Stimulated activated naive B cell treated with anti-CD40 and anti-IgM and Interleukin-4, amounts not matched to agents 10 μg/mL and 1 μg/mL and 100 μg/mL, for 72 hours (primary cell): ENCODE data around the gene OTUB2.

Experiments
- ATAC-seq, 2 donors: fragments of 150-1000 bp; cut with Tn5 transposase; replicated peaks; 2 replicates each; pipeline ENCODE4 v1.10.0; 2021; ENCODE audit warnings: moderate library complexity in 1 of 2
- DNase-seq: peaks from one replicate; pipeline ENCODE4 v3.0.0; 2021
- H3K27ac Mint-ChIP-seq: one replicate; pipeline ENCODE4 v1.8.0; 2022; ENCODE audit warnings: mild to moderate bottlenecking, mixed read lengths
- H3K27me3 Mint-ChIP-seq, 2 donors: one replicate each; pipeline ENCODE4 v1.8.0; 2022; ENCODE audit warnings: mixed read lengths in 2 of 2
- H3K36me3 Mint-ChIP-seq, 2 donors: one replicate each; pipeline ENCODE4 v1.8.0; 2022; ENCODE audit warnings: mixed read lengths in 2 of 2, mild to moderate bottlenecking in 1 of 2
- H3K4me1 Mint-ChIP-seq, 2 donors: one replicate each; pipeline ENCODE4 v1.8.0; 2022; ENCODE audit warnings: mixed read lengths in 2 of 2, mild to moderate bottlenecking in 1 of 2
- H3K4me3 Mint-ChIP-seq, 2 donors: one replicate each; pipeline ENCODE4 v1.8.0; 2022; ENCODE audit warnings: mild to moderate bottlenecking in 2 of 2, mixed read lengths in 2 of 2, moderate library complexity in 1 of 2
- H3K9me3 Mint-ChIP-seq, 2 donors: one replicate each; pipeline ENCODE4 v1.8.0; 2022; ENCODE audit warnings: mixed read lengths in 2 of 2, mild to moderate bottlenecking in 1 of 2

Gene OTUB2

DNA sequence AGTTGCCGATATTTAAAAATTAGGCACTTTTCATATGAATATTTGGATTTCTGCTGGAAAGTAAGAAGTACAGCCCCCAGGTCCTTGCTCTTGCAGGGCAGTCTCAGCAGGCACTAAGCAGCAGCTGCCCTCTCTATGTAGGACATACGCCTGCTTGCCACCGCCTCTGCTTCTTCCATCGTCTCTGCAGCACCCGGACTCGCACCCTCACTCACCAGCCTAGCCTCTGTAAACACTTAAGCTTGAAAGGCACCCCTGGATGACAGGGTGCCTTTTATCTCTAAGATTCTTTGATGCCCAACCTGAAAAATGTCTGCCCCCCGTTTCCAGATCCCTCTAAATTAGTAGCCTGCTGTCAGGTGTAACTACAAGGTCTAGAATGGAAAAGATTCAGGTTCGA, 19.0 kb downstream of the OTUB2 start:
- no peak overlapping the region for H3K4me3 Mint-ChIP-seq
- H3K27ac Mint-ChIP-seq: peak overlapping the region; percentile 15
- H3K27me3 Mint-ChIP-seq: no peaks in the 10 kb centered on the region
- peaks cover 31 to 32% of the 10 kb centered on the region in 2 donors for H3K36me3 Mint-ChIP-seq
- ATAC-seq: no peak
- no peaks in the 10 kb centered on the region for H3K4me1 Mint-ChIP-seq
- no peak for DNase-seq
- H3K9me3 Mint-ChIP-seq: no peaks in the 10 kb centered on the region

DNA sequence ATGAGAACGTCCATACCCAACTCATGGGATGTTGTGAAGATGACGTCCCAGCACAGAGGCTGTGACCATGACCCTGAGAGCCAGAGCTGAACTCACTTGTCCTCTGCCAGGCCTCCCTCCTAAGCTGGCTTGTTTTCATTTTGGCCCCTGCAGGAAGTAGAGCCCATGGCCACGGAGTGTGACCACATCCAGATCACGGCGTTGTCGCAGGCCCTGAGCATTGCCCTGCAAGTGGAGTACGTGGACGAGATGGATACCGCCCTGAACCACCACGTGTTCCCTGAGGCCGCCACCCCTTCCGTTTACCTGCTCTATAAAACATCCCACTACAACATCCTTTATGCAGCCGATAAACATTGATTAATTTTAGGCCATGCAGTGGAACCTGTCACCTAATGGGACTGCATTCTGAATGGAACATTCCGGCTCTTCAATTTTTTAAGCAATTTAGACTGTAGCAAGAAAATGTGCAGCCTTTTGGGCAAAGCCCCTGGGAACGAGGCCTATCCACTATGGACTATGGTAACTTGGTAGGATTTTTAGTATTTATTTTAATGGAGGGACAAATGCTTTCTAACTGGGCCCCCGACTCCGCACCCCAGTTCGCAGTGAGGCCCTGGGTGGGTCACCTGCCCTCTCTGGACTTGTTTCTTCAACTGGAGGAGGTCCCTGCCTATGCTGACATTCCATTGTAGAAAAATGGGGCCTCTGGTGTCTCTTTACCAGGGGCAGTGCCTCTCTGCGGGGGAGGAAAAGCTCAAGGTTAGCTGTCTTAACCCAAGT, 19.6 kb downstream of the OTUB2 start:
- DNase-seq (no peak), ATAC-seq (no peak)
- Mint-ChIP-seq H3K9me3 (no peaks in the 10 kb centered on the region), H3K27ac (peak overlapping the region; percentile 81), H3K4me3 (no peak overlapping the region), H3K27me3 (no peaks in the 10 kb centered on the region), H3K36me3 (peaks cover 35 to 38% of the 10 kb centered on the region in 2 donors), H3K4me1 (no peaks in the 10 kb centered on the region)

DNA sequence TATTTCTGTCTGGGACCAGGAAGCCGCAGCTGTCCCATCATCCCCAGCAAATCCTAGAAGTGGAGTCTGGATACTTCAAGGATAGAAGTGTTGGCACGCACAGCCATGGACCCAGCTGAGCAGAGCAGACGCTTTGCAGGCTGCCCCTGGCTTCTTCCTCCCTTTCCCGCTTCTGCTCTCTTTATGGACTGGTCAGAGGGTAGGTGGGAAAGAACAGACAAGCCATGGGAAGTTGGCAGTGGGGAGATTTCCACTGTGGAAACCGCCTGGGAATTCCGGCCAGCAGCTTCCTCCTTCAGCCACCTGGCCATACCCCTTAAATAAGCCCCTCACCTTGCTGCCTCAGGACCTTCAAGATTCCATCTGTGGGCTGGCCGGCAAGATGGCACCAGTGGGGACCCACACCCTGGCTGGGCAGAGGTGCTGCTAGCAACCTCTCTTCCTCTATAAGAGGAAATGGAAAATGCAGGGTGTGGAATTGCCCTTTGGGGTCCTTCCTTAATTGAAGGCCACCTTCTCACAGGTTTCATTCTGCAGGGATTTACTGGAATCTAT, 20.6 kb downstream of the OTUB2 start:
- DNase-seq (no peak), ATAC-seq (no peak)
- Mint-ChIP-seq H3K27me3 (no peaks in the 10 kb centered on the region), H3K27ac (no peak overlapping the region), H3K36me3 (peaks cover 44 to 49% of the 10 kb centered on the region in 2 donors), H3K4me1 (no peaks in the 10 kb centered on the region), H3K9me3 (no peaks in the 10 kb centered on the region), H3K4me3 (no peak overlapping the region)

DNA sequence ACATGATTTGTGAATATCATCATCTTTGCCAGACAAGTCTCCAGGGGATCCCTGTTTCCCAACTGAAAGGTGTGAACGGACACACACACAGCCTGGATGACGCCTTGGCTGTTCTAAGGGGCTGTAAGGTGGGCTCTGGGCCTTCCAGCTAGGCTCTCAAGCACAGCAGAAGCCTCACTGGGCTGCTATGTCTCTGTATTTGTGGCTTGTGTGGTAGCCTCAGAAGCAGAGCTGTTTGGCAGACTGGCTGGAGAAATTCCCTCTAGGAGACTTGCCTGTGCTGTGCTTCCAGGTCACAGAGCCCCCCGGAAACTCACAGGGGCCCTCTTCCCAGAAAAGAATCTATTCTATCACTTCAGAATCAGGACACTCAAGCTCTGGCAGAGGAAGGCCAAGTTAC, 21.4 kb downstream of the OTUB2 start:
- DNase-seq: no peak
- ATAC-seq: no peak
- no peaks in the 10 kb centered on the region for H3K27me3 Mint-ChIP-seq
- no peak overlapping the region for H3K4me3 Mint-ChIP-seq
- peak overlapping the region; percentile 51 for H3K27ac Mint-ChIP-seq
- H3K4me1 Mint-ChIP-seq: no peaks in the 10 kb centered on the region
- peaks cover 49 to 57% of the 10 kb centered on the region in 2 donors for H3K36me3 Mint-ChIP-seq
- H3K9me3 Mint-ChIP-seq: no peaks in the 10 kb centered on the region

DNA sequence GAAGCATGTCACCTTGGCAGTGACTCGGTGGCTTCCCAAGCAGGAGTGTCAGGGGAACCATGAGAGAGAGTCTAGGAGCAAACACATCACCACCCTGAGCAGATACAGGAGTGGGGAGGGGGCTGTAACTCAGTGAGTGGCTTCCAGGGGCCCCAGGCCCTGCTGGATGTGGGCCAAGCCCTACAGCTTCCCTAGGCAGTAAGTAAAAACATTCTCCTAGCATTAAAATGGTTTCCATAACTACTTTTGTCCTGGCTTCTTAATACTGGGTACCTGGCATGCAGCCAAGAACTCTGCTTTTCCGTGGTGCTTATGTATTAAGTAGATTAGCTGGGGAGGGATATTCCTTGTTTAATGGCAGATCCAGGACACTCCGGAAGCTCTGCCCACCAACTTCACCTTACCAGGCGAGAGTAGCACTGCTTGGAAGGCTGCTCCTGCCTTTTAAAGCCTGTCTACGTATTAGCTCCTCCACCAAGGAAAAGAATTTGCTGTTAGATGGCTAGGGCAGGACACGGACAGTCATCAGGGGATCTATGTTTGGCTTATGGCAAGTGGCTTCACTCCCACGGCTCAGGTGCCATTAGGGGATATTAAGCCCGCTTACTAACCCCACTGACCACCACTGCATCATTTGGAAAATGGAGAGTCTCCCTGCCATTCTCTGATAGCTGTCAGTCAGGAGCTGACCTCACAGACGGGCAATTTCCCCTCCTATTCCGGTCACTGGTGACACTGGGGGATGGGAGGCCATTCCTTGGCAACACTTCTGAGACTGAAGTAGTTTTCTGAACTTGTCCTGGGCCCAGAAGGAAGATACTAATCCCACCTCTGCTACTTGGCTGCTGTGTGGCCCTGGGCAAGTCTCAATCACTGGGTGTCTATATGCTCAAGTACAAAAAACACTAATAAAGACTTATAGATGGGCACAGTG, 22.8 kb downstream of the OTUB2 start:
- ATAC-seq (no peak), DNase-seq (no peak)
- Mint-ChIP-seq H3K9me3 (no peaks in the 10 kb centered on the region), H3K36me3 (peaks cover 49 to 61% of the 10 kb centered on the region in 2 donors), H3K27ac (peak overlapping the region; percentile 31), H3K4me3 (no peak overlapping the region), H3K27me3 (no peaks in the 10 kb centered on the region), H3K4me1 (no peaks in the 10 kb centered on the region)

DNA sequence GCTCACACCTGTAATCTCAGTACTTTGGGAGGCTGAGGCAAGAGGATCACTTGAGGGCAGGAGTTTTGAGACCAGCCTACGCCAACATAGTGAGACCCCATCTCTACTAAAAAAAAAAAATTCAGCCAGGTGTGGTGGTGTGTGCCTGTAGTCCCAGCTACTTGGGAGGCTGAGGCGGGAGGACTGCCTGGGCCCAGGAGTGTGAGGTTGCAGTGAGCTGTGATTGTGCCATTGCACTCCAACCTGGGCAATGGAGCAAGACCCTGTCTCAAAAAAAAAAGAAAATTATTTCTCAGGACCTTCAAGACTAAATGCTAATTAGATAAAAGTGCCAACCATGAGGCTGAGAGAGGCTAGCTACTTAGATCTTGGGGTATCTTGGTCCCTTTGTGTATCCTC, 23.5 kb downstream of the OTUB2 start:
- no peak overlapping the region for H3K27ac Mint-ChIP-seq

DNA sequence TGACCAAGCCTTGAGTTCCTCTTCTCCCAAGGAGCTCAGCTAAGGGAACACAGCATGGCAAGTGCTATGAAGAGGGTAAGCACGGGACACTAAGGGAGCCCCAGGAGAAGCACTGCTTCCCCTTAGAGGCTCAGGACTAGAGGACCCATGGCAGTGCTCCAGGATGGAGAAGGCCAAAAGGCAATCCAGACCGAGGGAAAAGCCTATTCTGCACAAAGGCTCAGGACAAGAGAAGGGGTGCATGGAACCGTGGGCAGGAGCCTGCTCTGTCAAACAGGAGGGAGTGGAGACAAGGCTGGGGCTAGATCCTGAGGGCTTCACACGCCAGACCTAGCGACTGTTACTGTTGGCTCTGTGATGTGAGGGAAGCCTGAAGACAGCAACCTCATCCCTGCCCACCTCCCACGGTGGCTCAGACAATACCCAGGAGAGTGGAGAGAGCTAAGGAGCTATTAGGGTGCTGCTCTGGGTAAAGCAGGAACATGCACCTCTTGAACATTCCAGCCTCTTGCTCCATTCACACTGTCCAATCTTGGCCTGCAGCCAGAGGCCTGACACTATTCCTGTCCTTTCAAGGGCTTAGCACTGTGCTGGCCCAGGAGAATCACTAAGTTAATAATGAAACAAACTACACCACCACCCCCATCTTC, 24.2 kb downstream of the OTUB2 start:
- DNase-seq (no peak), ATAC-seq (no peak)
- Mint-ChIP-seq H3K9me3 (no peaks in the 10 kb centered on the region), H3K27ac (no peak overlapping the region), H3K27me3 (no peaks in the 10 kb centered on the region), H3K4me1 (no peaks in the 10 kb centered on the region), H3K4me3 (no peak overlapping the region), H3K36me3 (peaks cover 49 to 67% of the 10 kb centered on the region in 2 donors)

More for the DNA sequence above, 23.5 kb downstream of the OTUB2 start:
- no peaks in the 10 kb centered on the region for H3K27me3 Mint-ChIP-seq
- peaks cover 52 to 66% of the 10 kb centered on the region in 2 donors for H3K36me3 Mint-ChIP-seq
- no peaks in the 10 kb centered on the region for H3K4me1 Mint-ChIP-seq
- no peak for ATAC-seq
- no peak overlapping the region for H3K4me3 Mint-ChIP-seq
- DNase-seq: no peak
- no peaks in the 10 kb centered on the region for H3K9me3 Mint-ChIP-seq

DNA sequence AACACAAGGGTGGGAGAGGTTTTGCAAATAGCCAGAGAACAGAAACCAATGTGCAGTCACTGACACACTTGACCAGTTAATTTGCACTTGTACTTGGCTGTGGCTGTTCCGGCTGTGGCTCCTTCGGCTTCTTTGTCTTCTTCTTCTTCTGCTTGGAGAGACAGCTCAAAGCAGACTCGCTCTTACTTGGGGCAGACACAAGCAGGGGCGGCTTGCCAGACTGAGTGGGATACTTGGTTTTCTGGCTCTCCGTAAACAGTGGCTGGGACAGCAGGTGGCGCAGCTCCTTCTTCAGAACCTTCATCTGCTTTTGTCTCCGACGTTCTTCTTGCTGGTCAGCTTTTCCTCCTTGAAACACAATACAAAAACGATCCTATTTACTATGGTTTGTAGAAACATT, 25.0 kb downstream of the OTUB2 start:
- H3K27me3 Mint-ChIP-seq: no peaks in the 10 kb centered on the region
- no peaks in the 10 kb centered on the region for H3K4me1 Mint-ChIP-seq
- no peaks in the 10 kb centered on the region for H3K9me3 Mint-ChIP-seq
- peaks cover 46 to 71% of the 10 kb centered on the region in 2 donors for H3K36me3 Mint-ChIP-seq
- DNase-seq (no peak), ATAC-seq (no peak)
- H3K27ac Mint-ChIP-seq: peak overlapping the region; percentile 65
- no peak overlapping the region for H3K4me3 Mint-ChIP-seq

DNA sequence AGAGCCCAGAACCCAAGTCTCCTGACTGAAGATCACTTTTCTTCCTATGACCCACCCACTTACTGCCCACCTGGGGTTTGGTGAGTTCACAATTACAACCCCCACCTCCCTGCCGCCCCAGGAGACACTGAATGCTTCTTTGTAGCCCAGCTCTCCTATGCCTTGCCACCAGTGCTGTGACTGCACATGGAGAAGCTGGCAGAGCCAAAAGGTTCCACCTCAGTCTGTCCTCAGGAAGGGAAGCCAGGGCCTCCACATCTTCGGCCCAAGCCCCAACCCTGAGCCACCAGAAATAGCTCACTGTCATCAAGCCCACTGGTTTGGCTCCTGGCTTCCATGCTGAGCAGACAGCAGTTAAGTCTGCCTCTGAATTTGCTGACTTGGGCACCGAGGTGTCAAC, 25.6 kb downstream of the OTUB2 start:
- H3K27ac Mint-ChIP-seq: no peak overlapping the region
- H3K9me3 Mint-ChIP-seq: no peaks in the 10 kb centered on the region
- DNase-seq (no peak), ATAC-seq (no peak)
- H3K36me3 Mint-ChIP-seq: peaks cover 47 to 77% of the 10 kb centered on the region in 2 donors
- peaks cover 4 to 5% of the 10 kb centered on the region in 2 donors for H3K4me1 Mint-ChIP-seq
- no peaks in the 10 kb centered on the region for H3K27me3 Mint-ChIP-seq
- no peak overlapping the region for H3K4me3 Mint-ChIP-seq

DNA sequence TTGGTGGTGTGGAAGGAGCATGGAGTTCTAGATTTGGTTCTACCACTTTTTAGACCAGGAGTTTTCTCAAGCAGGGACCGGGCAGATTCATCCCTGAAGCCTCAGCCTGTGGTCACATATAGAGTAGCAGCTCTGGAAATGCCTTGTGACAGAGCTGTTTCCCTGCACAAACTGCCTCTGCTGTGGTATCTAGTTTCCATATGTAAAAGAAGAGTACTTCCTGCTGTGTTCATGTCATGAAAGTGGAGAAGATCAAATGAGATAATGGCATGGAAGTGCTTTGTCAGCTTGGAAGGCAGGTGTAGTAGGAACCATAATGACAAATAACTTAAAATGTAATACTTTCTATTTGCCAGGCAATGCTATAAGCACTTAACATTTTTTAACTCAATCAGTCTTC, 26.1 kb downstream of the OTUB2 start:
- H3K9me3 Mint-ChIP-seq: no peaks in the 10 kb centered on the region
- ATAC-seq: no peak
- peaks cover 49 to 79% of the 10 kb centered on the region in 2 donors for H3K36me3 Mint-ChIP-seq
- H3K4me3 Mint-ChIP-seq: no peak overlapping the region
- DNase-seq: no peak
- H3K27me3 Mint-ChIP-seq: no peaks in the 10 kb centered on the region
- H3K4me1 Mint-ChIP-seq: peaks cover 6 to 9% of the 10 kb centered on the region in 2 donors
- no peak overlapping the region for H3K27ac Mint-ChIP-seq

DNA sequence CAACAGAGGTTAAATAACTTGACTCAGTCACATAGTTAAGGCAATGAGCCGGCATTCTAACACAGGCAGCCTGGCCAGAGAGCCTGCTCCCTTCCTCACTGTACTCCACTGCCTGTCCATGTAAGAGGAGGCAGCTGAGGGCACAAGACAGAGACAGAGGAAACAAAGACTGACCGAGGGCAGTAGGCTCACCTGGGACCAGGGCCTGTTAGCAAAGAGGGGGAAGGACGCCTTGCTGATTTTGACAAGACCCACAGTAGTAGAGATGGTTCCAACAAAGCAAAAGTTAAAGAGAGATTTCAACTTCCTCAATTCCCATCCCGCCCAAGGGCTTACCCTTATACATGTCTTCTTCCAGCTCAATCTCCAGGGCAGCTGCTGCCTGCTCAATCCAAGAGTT, 26.5 kb downstream of the OTUB2 start:
- DNase-seq (no peak), ATAC-seq (no peak)
- peaks cover 7 to 13% of the 10 kb centered on the region in 2 donors for H3K4me1 Mint-ChIP-seq
- no peak overlapping the region for H3K4me3 Mint-ChIP-seq
- no peaks in the 10 kb centered on the region for H3K9me3 Mint-ChIP-seq
- peaks cover 50 to 78% of the 10 kb centered on the region in 2 donors for H3K36me3 Mint-ChIP-seq
- no peaks in the 10 kb centered on the region for H3K27me3 Mint-ChIP-seq
- peak overlapping the region; percentile 75 for H3K27ac Mint-ChIP-seq

DNA sequence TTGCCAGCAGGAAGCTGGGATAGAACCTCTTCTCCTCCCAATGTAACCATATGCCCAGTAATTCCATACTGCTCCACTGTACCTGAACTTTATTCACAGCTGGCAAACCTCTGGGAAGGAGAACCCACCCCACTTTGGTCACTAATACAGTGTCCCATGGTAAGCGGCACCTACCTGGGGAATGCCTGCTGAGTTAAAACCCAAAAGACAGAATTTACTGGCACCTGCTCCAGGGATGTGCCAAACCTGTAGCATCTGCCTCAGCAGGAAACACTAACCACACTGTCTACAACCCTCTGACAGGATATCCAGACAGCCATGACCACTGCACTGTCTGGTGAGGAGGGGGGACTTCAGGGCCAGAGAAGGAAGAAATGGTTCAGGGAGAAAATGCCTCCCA, 28.3 kb downstream of the OTUB2 start:
- Mint-ChIP-seq H3K4me3 (no peak overlapping the region), H3K27ac (peak overlapping the region; percentile 75), H3K36me3 (peaks cover 48 to 80% of the 10 kb centered on the region in 2 donors), H3K4me1 (peaks cover 11 to 19% of the 10 kb centered on the region in 2 donors), H3K9me3 (no peaks in the 10 kb centered on the region), H3K27me3 (no peaks in the 10 kb centered on the region)
- DNase-seq: no peak
- ATAC-seq: no peak

DNA sequence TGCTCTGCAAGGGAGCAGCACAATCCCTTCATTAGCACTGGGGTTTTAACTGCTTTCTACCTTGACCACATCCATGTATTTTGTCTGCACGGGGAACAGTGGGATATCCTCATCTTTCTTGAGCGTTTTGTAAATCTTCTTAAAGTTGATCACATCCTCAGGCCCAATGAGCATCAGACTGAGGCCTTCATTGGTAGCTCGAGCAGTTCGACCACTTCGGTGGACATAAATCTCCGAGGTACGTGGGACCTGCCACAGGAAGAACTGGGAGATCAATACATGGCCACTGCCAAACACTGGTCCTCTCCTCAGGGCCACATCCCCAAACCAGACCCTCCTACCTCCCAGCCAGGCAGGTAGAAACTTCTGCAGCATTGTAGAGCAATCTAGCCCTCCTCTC, 28.8 kb downstream of the OTUB2 start:
- ATAC-seq: no peak
- Mint-ChIP-seq H3K4me1 (peaks cover 11 to 19% of the 10 kb centered on the region in 2 donors), H3K27me3 (no peaks in the 10 kb centered on the region), H3K4me3 (no peak overlapping the region), H3K27ac (no peak overlapping the region), H3K9me3 (no peaks in the 10 kb centered on the region), H3K36me3 (peaks cover 44 to 77% of the 10 kb centered on the region in 2 donors)
- DNase-seq: no peak
